Measurements from ENCODE around the gene SPIN4.
A peak's percentile ranks its signal among the peaks of the same experiment; 100 is the strongest.
"Not testable (repeated sequence)": the region's sequence is repeated elsewhere in the genome, so short reads cannot be mapped to it uniquely, and the experiment has no call there.

SPIN4 gene

GRCh38 chrX:63350941-63351616 is at the start of gene SPIN4:
SPIN4 (minus strand) TSS chrX:63351332; CDS start chrX:63350819, 513 bp downstream.
- DNase-seq, result peak; percentile 78

- DNase-seq, result no peak
These were observed 49.2 kb upstream of the SPIN4 start for GRCh38 chrX:63400340-63400739.

GRCh38 chrX:63394872-63395271 is 43.7 kb upstream of the SPIN4 start:
- DNase-seq, result no peak

- DNase-seq, result not testable (repeated sequence)
These were observed 42.0 kb upstream of the SPIN4 start for GRCh38 chrX:63393094-63393493.

- DNase-seq, result no peak
These were observed 36.3 kb upstream of the SPIN4 start for GRCh38 chrX:63387411-63387810.

- DNase-seq, result not testable (repeated sequence)
These were observed 33.1 kb upstream of the SPIN4 start for GRCh38 chrX:63384263-63384662.

GRCh38 chrX:63373012-63373411 is 21.9 kb upstream of the SPIN4 start:
- not testable (repeated sequence) for DNase-seq

- not testable (repeated sequence) for DNase-seq
These were observed 16.6 kb upstream of the SPIN4 start for GRCh38 chrX:63367699-63368098.

- DNase-seq, result no peak
These were observed 12.7 kb upstream of the SPIN4 start for GRCh38 chrX:63363788-63364187.

GRCh38 chrX:63361494-63361893 is 10.4 kb upstream of the SPIN4 start:
- no peak for DNase-seq

- DNase-seq, result no peak
These were observed 3.4 kb upstream of the SPIN4 start for GRCh38 chrX:63354484-63354883.

- DNase-seq, result peak; percentile 14
These were observed 661 bp downstream of the SPIN4 start for GRCh38 chrX:63350465-63350877.

- no peak for DNase-seq
These were observed 1.8 kb downstream of the SPIN4 start for GRCh38 chrX:63349307-63349706.

- no peak for DNase-seq
These were observed 20.5 kb downstream of the SPIN4 start for GRCh38 chrX:63330681-63331080.

- DNase-seq, result no peak
These were observed 23.3 kb downstream of the SPIN4 start for GRCh38 chrX:63327788-63328187.

GRCh38 chrX:63299596-63299995 is 51.5 kb downstream of the SPIN4 start:
- DNase-seq, result no peak
